ENCODE measurements around the gene LIX1. TPM values are rescaled to one million over a fixed set of nuclear protein-coding genes. Genes with fewer than 3 reads are reported as not detected.
A peak's percentile ranks its signal among the peaks of the same experiment; 100 is the strongest.

Gene LIX1
- total RNA-seq (2016; rRNA removed; fragmentation: Illumina TruSeq; extraction: Trizol) = not detected in 2 replicates
- total RNA-seq (2016; cell fraction: cytosol; rRNA removed; fragmentation: Illumina TruSeq; extraction: Trizol; ENCODE audit: low read depth) = not detected in 2 replicates
- not detected in 2 replicates for total RNA-seq (2016; cell fraction: insoluble cytoplasmic fraction; rRNA removed; fragmentation: Illumina TruSeq; extraction: Trizol)
- not detected in 2 replicates for total RNA-seq (2016; cell fraction: membrane; rRNA removed; fragmentation: Illumina TruSeq; extraction: Trizol)
- not detected in 2 replicates for total RNA-seq (2016; cell fraction: nucleus; rRNA removed; fragmentation: Illumina TruSeq; extraction: Trizol)
- polyA plus RNA-seq (2011; rRNA removed) = not detected in 2 replicates
- not detected in 2 replicates for polyA plus RNA-seq (2011; cell fraction: cytosol; rRNA removed)
- polyA plus RNA-seq (2011; cell fraction: nucleus; rRNA removed) = not detected in 2 replicates
- polyA plus RNA-seq (2012) = not detected in 2 replicates
- polyA plus RNA-seq (2016; cell fraction: cytosol; fragmentation: Illumina TruSeq; extraction: Trizol; ENCODE audit: low read depth) = not detected in 2 replicates
- polyA plus RNA-seq (2016; cell fraction: insoluble cytoplasmic fraction; fragmentation: Illumina TruSeq; extraction: Trizol; ENCODE audit: low read depth) = not detected in 2 replicates
- polyA plus RNA-seq (2016; cell fraction: membrane; fragmentation: Illumina TruSeq; extraction: Trizol; ENCODE audit: low read depth) = not detected in 2 replicates
- not detected in 2 replicates for polyA plus RNA-seq (2016; cell fraction: nucleus; fragmentation: Illumina TruSeq; extraction: Trizol; ENCODE audit: insufficient read depth, low read depth)
- polyA minus RNA-seq (2011; rRNA and poly(A)+ RNA removed; ENCODE audit: low replicate concordance) = not detected in 2 replicates
- polyA minus RNA-seq (2011; cell fraction: cytosol; rRNA and poly(A)+ RNA removed) = not detected in 2 replicates
- not detected in 2 replicates for polyA minus RNA-seq (2011; cell fraction: nucleus; rRNA and poly(A)+ RNA removed)
- not detected for Bru-seq, nascent RNA
- percentile 5 among the genes with signal in this experiment for BruChase-seq, experiment 1, labeled RNA remaining after a 6-hour chase
- BruChase-seq, experiment 2, labeled RNA remaining after a 2-hour chase = percentile 2 among the genes with signal in this experiment
- long read RNA-seq, experiment 1 = 0 reads
- long read RNA-seq, experiment 2 = 0 reads

DNA sequence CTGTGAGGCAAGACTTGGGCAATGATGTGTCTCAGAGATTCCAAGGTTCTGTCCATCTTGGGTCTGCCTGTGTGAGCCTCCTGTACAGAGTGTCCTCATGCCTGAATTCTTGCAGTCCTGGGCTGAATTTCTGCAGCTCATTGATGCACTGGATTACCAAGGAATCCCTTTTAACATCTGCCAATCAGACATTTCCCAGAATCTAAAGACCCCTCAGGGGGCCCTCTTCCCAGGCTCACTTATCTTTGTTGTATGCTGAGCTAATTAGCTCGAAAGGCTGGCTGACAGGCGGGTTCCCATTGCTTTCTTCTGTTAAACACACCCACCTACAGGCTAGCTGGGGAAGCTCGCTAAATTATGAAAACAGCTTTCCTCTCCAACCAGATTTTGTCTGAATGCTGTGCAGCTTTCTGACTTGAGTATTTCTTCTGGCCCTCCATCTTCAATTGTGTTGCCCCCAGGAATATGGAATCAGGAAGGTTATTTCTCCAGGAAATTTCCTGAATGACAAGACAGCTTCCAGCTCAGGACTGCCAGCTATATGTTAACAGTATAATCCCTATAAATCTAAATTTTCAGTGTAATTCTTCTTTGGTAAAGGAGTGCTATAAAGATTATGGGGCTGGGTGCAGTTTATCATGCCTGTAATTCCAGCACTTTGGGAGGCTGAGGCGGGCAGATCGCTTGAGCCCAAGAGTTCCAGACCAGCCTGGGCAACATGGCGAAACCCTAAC, at the start of gene LIX1:
TSS of gene LIX1 (minus strand) at position 91 of the 734 bp plus-strand sequence. CDS start at position 56, 35 bp downstream.
- H3K36me3 ChIP-seq (replicated peaks in 1 of 2; ENCODE audit: control insufficient read depth in 1 of 2, insufficient read depth in 2 of 2, low read length in 2 of 2) = no peaks in the 10 kb centered on the region
- BruUV-seq (replicated peaks) = no TSS peak
- H3K4me3 ChIP-seq (replicated peaks in 1 of 3; ENCODE audit: insufficient read depth in 1 of 3, low read depth in 2 of 3, low read length in 3 of 3) = no peak within 1 kb of the TSS
- TF ChIP-seq STAG1 (CRISPR knock-in tag; IDR thresholded peaks at IDR 0.05) (peak; percentile 74), MIXL1 (CRISPR knock-in tag; IDR thresholded peaks at IDR 0.05) (0 out of 2 replicates have a peak, but pooled peaks have one; percentile 18), SMC3 (IDR thresholded peaks at IDR 0.05; ENCODE audit: low read length) (peak; percentile 58), GPN1 (CRISPR knock-in tag; IDR thresholded peaks at IDR 0.05; ENCODE audit: borderline replicate concordance) (no peak), RAD21 (CRISPR knock-in tag; IDR thresholded peaks at IDR 0.05) (peak; percentile 45; the same call in 1 of the 2 replicates)
- TF ChIP-seq, protein P1, sequence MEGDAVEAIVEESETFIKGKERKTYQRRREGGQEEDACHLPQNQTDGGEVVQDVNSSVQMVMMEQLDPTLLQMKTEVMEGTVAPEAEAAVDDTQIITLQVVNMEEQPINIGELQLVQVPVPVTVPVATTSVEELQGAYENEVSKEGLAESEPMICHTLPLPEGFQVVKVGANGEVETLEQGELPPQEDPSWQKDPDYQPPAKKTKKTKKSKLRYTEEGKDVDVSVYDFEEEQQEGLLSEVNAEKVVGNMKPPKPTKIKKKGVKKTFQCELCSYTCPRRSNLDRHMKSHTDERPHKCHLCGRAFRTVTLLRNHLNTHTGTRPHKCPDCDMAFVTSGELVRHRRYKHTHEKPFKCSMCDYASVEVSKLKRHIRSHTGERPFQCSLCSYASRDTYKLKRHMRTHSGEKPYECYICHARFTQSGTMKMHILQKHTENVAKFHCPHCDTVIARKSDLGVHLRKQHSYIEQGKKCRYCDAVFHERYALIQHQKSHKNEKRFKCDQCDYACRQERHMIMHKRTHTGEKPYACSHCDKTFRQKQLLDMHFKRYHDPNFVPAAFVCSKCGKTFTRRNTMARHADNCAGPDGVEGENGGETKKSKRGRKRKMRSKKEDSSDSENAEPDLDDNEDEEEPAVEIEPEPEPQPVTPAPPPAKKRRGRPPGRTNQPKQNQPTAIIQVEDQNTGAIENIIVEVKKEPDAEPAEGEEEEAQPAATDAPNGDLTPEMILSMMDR (CRISPR knock-in tag; IDR thresholded peaks at IDR 0.05) = peak; percentile 69
- H3K9ac ChIP-seq (ENCODE audit: insufficient read depth, low read depth, low read length) = no peak within 1 kb of the TSS
- H3K9me3 ChIP-seq (ENCODE audit: low read length) = no peaks in the 10 kb centered on the region
- H3K4me1 ChIP-seq (ENCODE audit: insufficient read depth, low read length) = no peaks in the 10 kb centered on the region
- no peak within 1 kb of the TSS for H2AFZ ChIP-seq (ENCODE audit: low read length)
- FAIRE-seq = peak; percentile 60
- H3K4me2 ChIP-seq (ENCODE audit: low read depth, low read length) = no peak within 1 kb of the TSS
- WGBS (ENCODE audit: low lambda C conversion rate) = 21% methylated on average over 6 of the region's 6 CpGs
- ATAC-seq = peak; percentile 97
- in situ Hi-C loops (cut with HindIII; ENCODE audit: extremely low pct_ligation_motif_present, low pct_unique_long_range_greater_than_20kb) = no loop called here
- no peaks in the 10 kb centered on the region for H4K20me1 ChIP-seq (ENCODE audit: insufficient read depth, low read length)
- peak; percentile 27 for DNase-seq (ENCODE audit: low spot score)
- ChIA-PET CTCF (ENCODE audit: low intra/inter-chr PET ratio, low total read pairs) (no interaction called here), POLR2A (interaction anchor here (0.9 kb wide), 1 partner anchor 335 kb away, joined by 4 read pairs; the partner anchor contains the start of gene ERAP1)
- intact Hi-C loops (cut with micrococcal nuclease; ENCODE audit: unreplicated experiment) = loop anchor here (1.0 to 5.0 kb wide), 3 partner anchors 100 to 275 kb away; no protein-coding TSS in a partner anchor
- no peaks in the 10 kb centered on the region for H3K27me3 ChIP-seq (ENCODE audit: control insufficient read depth in 1 of 2, insufficient read depth in 2 of 2, low read length in 2 of 2)
- H3K79me2 ChIP-seq (ENCODE audit: insufficient read depth, low read length) = no peaks in the 10 kb centered on the region
- no peak within 1 kb of the TSS for H3K27ac ChIP-seq (ENCODE audit: extremely low read length, insufficient read depth, low read length)
